ENCODE results near the gene DEGS1.

The DEGS1 gene

GRCh38 chr1:224213438-224214119, 30.5 kb downstream of the DEGS1 start:
- DNase-seq (ENCODE audit: low read depth in 2 of 2) = no peak

- no peak for DNase-seq (ENCODE audit: low read depth in 2 of 2)
Observed at GRCh38 chr1:224216382-224216781, 33.3 kb downstream of the DEGS1 start.

- no peak for DNase-seq (ENCODE audit: low read depth in 2 of 2)
Observed at GRCh38 chr1:224217655-224218623, 34.9 kb downstream of the DEGS1 start.

GRCh38 chr1:224219011-224219611, 36.1 kb downstream of the DEGS1 start:
- DNase-seq (ENCODE audit: low read depth in 2 of 2) = no peak

GRCh38 chr1:224219612-224220059, 36.6 kb downstream of the DEGS1 start:
- no peak for DNase-seq (ENCODE audit: low read depth in 2 of 2)

- no peak for DNase-seq (ENCODE audit: low read depth in 2 of 2)
Observed at GRCh38 chr1:224223819-224224714, 41.0 kb downstream of the DEGS1 start.

- DNase-seq (ENCODE audit: low read depth in 2 of 2) = no peak
Observed at GRCh38 chr1:224226849-224227502, 43.9 kb downstream of the DEGS1 start.

- no peak for DNase-seq (ENCODE audit: low read depth in 2 of 2)
Observed at GRCh38 chr1:224234017-224234416, 51.0 kb downstream of the DEGS1 start.

DNA sequence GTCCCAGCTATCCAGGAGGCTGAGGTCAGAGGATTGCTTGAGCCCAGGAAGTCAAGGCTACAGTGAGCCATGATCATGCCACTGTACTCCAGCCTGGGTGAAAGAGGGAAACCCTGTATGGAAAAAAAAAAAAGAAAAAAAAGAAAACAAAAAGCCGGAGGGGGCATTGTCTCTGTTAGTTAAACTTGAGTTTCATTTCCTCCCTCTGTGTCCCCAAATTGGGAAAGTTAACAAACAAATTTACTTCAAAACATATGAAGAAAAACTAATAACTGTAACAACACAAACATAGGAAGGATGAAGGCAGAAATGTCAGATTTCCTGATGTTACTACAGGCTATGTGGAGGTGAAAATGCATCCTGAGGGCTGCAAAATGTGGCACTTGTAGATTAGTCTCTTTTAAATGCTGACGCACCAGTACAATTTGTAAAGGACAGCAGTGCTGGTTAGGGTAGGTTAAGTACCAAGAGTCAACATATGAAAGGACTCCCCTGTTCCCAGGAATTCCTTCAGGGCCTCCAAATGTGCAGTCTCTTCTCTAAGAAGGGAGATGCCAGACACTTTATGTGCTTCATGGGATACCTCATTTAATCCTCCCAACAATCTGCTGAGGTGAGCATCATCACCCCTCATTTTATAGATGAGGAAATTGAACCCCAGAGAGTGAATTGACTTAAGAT, 52.9 kb downstream of the DEGS1 start:
- DNase-seq (ENCODE audit: low read depth in 2 of 2) = no peak

DNA sequence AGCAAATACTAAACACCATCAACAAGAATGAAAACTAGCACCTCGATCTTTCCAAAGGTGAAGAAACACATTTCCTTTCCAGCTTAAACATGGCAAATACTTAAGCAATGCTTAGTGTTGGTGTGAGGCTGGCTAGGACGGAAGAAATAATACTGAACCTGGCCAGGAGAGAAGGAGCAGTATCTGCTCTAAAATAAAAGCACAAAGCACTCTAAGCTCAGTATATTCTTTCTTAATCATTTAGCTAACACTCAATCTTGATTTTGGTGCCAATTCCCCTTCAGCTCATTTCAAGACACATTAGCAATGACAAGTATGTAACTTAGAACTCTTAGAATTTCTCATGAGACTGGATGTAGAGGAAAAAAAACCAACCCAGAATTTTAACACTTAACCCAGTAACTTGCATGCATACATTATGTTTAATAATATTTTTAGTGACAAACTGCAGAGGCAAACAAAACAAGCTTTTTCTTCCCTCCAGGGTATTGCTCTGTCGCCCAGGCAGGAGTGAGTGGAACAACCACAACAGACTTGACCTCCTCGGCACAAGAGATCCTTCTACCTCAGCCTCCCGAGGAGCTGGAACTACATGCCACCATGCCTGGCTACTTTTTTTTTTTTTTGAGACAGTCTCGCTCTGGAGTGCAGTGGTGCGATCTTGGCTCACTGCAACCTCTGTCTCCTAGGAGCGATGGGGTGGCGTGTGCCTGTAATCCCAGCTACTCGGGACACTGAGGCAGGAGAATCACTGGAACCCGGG, 54.3 kb downstream of the DEGS1 start:
- DNase-seq (ENCODE audit: low read depth in 2 of 2) = no peak

DNA sequence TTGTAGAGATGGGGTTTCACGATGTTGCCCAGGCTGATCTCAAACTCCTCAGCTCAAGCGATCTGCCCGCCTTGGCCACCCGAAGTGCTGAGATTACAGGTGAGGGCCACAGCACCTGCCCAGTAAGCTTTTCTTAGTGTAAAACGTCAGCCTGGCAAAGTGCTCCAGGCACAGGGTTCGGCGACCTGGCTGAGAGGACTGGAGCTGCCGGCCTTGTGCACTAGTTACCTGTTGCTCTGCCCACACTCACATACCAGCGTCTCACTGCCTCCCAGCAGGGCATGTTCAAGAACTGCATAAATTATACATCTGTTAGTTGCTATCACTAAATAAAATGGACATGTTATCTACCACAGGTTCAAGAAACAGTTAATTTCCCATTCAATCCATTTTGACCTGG, 55.2 kb downstream of the DEGS1 start:
- DNase-seq (ENCODE audit: low read depth in 2 of 2) = no peak

GRCh38 chr1:224238756-224239155, 55.7 kb downstream of the DEGS1 start:
- DNase-seq (ENCODE audit: low read depth in 2 of 2) = no peak

Measured in stimulated activated CD8-positive, alpha-beta memory T cell treated with anti-CD3 and anti-CD28 coated beads, Interleukin-15, amount 100 ng/mL, for 4 hours (primary cell).